Stimulated activated CD8-positive, alpha-beta memory T cell treated with anti-CD3 and anti-CD28 coated beads, Interleukin-4, amount 100 ng/mL, for 1 hour (primary cell): ENCODE data around the gene PSAP.
"Not testable (repeated sequence)": the region's sequence is repeated elsewhere in the genome, so short reads cannot be mapped to it uniquely, and the experiment has no call there.

Experiments used
- DNase-seq, 2 donors: peaks; one replicate each; pipeline ENCODE4 v3.0.0-alpha.2; 2020; ENCODE audit warnings: low read depth in 2 of 2, low spot score in 1 of 2

The PSAP gene

DNA sequence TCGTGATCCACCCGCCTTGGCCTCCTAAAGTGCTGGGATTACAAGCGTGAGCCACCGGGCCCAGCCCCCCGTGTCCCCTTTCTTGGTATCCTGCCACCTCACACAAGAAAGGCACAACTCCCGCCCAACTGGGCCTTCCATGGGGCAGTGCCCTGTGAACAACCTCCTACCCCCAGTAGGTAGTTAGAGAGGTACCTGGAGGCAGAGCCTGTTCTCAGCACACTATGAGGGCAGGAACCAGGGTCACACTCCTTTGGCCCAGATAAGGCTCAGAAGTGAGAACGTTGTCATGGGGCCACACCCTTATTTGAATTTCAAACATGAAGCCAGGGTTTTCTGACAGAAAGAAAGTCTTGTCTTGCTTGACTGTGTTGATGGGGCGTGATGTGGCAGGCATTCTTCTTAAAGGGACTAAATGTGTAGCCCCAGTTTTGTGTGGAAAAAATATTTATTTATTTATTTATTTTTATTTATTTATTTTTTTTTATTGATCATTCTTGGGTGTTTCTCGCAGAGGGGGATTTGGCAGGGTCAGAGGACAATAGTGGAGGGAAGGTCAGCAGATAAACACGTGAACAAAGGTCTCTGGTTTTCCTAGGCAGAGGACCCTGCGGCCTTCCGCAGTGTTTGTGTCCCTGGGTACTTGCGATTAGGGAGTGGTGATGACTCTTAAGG, 23.8 kb upstream of the PSAP start:
- DNase-seq, result not testable (repeated sequence)

DNA sequence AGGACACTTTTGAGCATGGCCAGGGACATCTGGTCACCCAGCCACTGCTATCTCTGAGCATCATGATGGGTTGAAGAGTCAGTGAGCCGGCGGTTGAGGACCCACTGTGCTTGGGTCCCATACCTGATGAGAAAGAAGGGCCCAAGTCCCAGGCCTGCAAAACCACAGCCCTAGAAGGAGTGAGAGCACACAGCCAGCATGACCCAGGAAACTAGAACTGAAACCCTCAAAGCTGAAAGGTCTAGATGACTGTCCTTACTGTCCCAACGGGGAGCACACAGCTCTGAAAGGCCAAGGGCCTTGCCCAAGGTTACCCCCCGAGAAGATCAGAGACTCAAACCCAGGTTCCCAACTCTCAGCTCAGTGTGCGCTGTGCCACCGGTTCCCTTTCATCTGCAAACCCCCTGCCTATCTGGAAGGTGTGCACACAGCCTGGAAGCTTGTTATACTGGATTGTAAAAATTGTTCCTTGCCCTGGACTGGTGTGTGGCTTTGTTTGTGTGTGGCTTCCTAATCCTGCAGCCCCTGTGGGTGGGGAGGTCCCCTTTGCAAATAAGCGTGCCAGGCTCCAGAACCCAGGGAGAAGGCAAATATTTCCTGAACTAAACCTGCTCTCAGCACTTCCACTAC, 22.6 kb upstream of the PSAP start:
- no peak for DNase-seq

DNA sequence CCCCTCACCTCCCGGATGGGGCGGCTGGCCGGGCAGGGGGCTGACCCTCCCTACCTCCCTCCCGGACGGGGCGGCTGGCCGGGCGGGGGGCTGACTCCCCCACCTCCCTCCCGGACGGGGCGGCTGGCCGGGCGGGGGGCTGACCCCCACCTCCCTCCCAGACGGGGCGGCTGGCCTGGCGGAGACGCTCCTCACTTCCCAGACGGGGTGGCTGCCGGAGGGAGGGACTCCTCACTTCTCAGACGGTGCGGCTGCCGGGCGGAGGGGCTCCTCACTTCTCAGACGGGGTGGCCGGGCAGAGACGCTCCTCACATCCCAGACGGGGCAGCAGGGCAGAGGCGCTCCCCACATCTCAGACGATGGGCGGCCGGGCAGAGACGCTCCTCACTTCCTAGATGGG, 18.6 kb upstream of the PSAP start:
- DNase-seq, result not testable (repeated sequence)

DNA sequence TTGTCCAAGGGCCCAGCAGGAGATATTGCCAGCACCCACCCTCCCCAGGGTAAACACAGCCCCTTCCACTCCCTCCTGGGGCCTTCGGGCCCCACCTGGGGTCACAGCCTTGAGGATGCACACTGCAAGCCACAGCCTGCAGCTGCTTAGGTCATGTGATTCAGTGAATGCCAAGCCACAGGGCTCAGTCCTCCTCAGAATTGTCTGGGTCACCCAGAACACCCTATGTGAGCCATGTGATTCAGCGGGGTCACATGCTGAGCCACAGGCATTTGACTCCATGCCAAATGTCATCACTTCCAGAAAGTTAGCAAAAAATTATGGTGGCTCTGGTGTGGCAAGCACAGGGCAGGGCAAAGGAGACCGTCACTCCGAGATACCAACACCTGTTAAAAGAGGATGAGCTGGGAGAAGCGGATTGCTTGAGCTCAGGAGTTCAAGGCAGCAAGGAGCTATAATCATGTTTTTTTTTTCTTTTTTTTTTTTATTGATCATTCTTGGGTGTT, 17.2 kb upstream of the PSAP start:
- DNase-seq, result no peak

GRCh38 chr10:71865561-71866041, 14.6 kb upstream of the PSAP start:
- DNase-seq, result no peak

GRCh38 chr10:71864911-71865361, 13.9 kb upstream of the PSAP start:
- no peak for DNase-seq

- no peak for DNase-seq
Observed at GRCh38 chr10:71863203-71863602, 12.2 kb upstream of the PSAP start.

- no peak for DNase-seq
Observed at GRCh38 chr10:71860243-71861029, 9.4 kb upstream of the PSAP start.

GRCh38 chr10:71857934-71858890, 7.2 kb upstream of the PSAP start:
- DNase-seq, result no peak

DNA sequence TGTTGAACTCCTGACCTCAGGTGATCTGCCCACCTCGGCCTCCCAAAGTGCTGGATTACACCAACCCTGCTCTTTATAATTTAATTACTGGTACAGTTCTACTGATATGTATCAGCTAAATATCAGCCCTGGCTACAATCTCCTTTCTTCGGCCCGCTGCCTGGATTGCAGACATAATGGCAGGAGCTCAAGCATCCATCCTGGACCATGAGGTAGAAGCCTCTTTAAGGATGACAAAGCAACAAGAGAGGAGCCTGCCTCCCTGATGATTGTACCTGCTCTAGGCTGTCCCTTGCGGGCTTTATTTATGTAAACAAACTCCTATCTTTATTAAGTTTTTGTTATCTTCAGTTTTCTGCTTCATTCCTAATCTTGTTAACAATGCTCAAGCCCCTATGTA, 5.6 kb upstream of the PSAP start:
- no peak for DNase-seq

DNA sequence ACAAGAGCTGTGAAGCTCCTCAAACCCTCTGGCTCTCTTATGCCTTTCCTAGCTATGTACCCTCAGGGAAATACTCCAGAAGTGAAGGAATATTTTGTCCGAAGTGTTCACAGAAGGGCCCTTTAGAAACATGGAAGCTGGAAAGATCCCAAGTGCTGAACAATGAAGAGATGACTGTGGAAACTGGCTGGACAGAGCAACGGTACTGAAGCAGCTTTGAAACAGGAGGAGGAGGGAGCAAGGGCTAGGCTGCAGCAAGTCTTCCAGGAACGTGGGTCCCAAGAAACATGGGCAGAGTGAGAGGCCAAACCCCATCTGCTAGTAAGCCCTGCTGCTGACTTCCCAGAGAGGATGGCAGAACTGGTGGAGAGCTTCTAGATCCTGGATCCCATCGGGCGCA, 3.0 kb upstream of the PSAP start:
- no peak for DNase-seq

- DNase-seq, result no peak
Observed at GRCh38 chr10:71852355-71852937, 1.4 kb upstream of the PSAP start.

DNA sequence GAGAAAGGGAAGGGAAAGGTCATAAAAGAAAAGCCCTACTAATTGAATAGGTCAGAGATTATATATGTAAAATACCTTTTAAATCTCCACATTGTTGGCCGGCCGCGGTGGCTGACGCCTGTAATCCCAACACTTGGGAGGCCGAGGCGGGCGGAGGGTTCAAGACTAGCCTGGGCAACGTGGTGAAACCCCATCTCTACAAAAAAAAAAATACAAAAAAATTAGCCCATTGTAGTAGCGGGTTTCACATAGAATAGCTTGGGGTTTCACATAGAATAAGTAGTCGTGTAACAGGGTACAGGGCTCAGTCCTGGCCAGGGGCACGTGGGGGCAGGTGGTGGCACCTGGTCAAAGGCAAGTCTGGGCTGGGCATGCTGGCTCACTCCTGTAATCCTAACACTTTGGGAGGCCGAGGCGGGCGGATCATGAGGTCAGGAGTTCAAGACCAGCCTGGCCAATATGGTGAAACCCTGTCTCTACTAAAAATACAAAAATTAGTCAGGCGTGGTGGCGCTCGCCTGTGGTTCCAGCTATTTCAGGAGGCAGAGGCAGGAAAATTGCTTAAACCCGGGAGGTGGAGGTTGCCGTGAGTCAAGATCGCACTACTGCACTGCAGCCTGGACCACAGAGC, 529 bp upstream of the PSAP start:
- not testable (repeated sequence) for DNase-seq

DNA sequence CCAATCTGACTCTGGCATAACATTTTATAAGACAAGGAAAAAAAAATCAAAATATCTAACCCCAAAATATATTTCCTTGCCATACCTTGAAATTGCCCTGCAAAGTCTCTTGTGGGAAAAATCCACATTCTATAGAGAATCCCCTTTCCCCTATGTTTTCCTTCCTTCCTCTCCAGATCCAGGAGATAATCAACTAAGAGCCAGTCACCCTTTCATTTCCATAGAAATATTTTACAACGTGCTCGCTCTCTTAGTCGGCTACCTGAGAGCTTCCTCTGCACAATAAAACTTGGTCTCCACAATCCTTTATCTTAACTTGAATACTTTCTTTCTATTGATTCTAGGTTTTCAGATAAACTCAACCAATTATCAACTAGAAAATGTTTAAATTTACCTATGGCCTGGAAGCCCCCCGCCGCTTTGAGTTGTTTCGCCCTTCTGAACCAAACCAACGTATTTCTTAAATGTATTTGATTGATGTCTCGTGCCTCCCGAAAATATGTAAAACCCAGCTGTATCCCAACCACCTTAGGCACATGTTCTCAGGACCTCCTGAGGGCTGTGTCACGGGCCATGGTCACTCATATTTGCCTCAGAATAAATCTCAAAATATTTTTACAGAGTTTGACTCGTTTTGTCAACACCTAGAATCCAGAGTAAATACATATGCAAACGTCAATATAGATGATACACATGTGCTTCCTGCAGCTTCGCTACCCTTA, 869 bp downstream of the PSAP start:
- no peak for DNase-seq

DNA sequence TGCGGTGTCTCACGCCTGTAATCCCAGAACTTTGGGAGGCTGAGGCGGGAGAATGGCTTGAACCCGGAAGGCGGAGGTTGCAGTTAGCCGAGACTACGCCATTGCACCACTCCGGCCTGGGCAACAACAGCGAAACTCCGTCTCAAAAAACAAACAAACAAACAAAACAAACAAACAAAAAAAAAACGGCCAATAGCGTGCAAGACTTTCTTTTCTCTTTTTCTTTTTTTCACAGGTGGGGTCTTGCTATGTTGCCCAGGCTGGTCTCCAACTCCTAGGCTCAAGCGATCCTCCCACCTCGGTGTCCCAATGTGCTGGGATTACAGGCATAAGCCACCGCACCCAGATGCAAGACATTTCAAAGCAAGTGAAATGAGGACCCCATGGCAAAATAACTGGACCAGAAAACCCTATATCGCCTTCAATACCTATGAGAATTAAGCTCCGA, 1.6 kb downstream of the PSAP start:
- DNase-seq, result no peak

DNA sequence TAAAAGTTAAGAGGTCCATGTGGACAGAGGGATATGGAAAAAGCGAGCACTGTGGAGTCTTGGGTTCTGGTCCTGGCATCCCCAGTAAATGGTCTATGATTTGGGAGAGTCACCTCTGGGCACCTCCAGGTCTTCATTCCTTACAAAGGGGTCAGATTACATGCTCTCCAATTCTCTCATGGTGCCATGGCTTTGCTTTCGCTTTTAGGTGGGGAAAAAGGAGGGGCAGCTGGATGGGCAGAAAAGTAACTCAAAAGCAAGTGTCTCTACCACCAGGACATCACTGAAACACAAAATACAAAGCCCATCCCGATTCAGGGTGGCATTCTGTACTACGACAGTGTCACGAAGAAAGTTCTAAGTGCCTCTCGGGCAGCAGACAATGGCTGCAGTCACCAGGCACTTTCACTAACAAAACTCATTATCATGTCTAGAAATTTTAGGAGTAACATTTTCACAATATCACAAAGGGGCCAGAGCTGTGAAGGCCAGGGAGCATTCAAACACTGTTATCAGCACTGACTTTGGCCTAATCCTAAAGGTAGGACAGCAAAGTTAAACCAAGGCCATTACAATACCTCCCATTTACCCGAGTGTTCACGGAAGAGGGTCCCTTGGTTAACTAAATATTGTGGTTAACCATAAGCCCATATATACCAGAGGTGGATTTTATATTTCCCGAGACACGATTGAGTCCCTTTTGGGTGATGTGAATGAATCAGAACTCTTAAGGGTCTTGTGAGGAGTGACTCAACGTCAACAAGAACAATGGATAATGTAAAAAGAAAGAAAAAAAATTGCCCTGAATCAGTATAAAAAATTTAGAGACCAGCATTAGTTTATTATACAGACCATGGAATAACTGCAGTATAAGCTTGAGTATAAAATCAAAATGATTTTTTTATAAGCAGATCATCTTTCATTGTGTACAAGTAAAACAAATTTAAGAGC, 2.5 kb downstream of the PSAP start:
- DNase-seq, result no peak

DNA sequence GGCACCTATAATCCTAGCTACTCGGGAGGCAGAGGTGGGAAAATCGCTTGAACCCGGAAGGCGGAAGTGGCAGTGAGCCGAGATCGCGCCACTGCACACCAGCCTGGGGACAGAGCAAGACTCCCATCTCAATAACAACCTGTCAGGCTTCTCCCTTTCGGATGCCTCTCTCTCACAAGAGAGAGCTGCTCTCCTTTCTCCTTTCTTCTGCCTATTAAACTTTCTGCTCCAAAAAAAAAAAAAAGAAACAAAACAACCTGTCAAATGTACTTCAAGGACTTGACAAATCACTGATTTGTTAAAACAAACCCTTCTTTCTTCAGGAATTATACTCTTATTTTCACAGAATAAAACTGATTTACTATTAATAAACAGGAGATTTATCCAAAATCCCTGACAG, 3.6 kb downstream of the PSAP start:
- DNase-seq, result no peak

DNA sequence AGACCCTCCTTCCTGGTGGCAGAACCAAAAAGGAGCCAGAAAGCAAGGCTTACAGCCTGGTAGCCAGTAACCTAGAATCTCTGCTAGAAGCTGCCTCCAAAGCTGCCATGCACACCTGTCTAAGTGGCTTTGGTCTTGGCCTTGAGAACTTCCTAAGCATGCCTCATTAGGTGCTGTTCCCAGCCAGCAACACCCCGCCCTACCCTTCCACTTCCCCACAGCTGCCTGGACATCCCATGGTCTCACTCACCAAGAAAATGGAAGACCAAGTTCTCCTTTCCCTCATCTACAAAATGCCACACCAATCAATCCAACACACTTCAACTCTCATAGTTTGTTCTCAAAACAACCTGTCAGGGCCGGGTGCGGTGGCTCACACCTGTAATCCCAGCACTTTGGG, 4.2 kb downstream of the PSAP start:
- no peak for DNase-seq
